Measurements from ENCODE around the gene FEM1A.
"Not testable (repeated sequence)": the region's sequence is repeated elsewhere in the genome, so short reads cannot be mapped to it uniquely, and the experiment has no call there.

Gene FEM1A

GRCh38 chr19:4773047-4773640, 18.4 kb upstream of the FEM1A start:
- no peaks in the 10 kb centered on the region for H3K4me1 ChIP-seq (ENCODE audit: control insufficient read depth, insufficient read depth, low read length, poor library complexity, severe bottlenecking)
- H3K9me3 ChIP-seq (ENCODE audit: control insufficient read depth, low read length), result no peaks in the 10 kb centered on the region
- no peak overlapping the region for H3K4me3 ChIP-seq (ENCODE audit: insufficient read depth, low read depth, low read length, poor library complexity, severe bottlenecking)
- H3K27me3 ChIP-seq (replicated peaks; ENCODE audit: control insufficient read depth, insufficient read depth, low read length, poor library complexity, severe bottlenecking), result no peaks in the 10 kb centered on the region
- no peaks in the 10 kb centered on the region for H3K36me3 ChIP-seq (ENCODE audit: control insufficient read depth, insufficient read depth, low read length)
- DNase-seq, result no peak
- H3K27ac ChIP-seq (ENCODE audit: insufficient read depth, low read length, poor library complexity, severe bottlenecking), result no peak overlapping the region

- no peak for DNase-seq
- Histone ChIP-seq H3K36me3 (ENCODE audit: control insufficient read depth, insufficient read depth, low read length) (no peaks in the 10 kb centered on the region), H3K4me3 (ENCODE audit: insufficient read depth, low read depth, low read length, poor library complexity, severe bottlenecking) (no peak overlapping the region), H3K27me3 (replicated peaks; ENCODE audit: control insufficient read depth, insufficient read depth, low read length, poor library complexity, severe bottlenecking) (no peaks in the 10 kb centered on the region), H3K4me1 (ENCODE audit: control insufficient read depth, insufficient read depth, low read length, poor library complexity, severe bottlenecking) (no peaks in the 10 kb centered on the region), H3K9me3 (ENCODE audit: control insufficient read depth, low read length) (no peaks in the 10 kb centered on the region), H3K27ac (ENCODE audit: insufficient read depth, low read length, poor library complexity, severe bottlenecking) (no peak overlapping the region)
Observed at GRCh38 chr19:4774136-4774535, 17.4 kb upstream of the FEM1A start.

GRCh38 chr19:4775627-4776152, 15.8 kb upstream of the FEM1A start:
- no peak overlapping the region for H3K4me3 ChIP-seq (ENCODE audit: insufficient read depth, low read depth, low read length, poor library complexity, severe bottlenecking)
- peaks cover 3% of the 10 kb centered on the region for H3K27me3 ChIP-seq (replicated peaks; ENCODE audit: control insufficient read depth, insufficient read depth, low read length, poor library complexity, severe bottlenecking)
- H3K36me3 ChIP-seq (ENCODE audit: control insufficient read depth, insufficient read depth, low read length), result no peaks in the 10 kb centered on the region
- no peak overlapping the region for H3K27ac ChIP-seq (ENCODE audit: insufficient read depth, low read length, poor library complexity, severe bottlenecking)
- no peaks in the 10 kb centered on the region for H3K4me1 ChIP-seq (ENCODE audit: control insufficient read depth, insufficient read depth, low read length, poor library complexity, severe bottlenecking)
- no peak for DNase-seq
- H3K9me3 ChIP-seq (ENCODE audit: control insufficient read depth, low read length), result no peaks in the 10 kb centered on the region

GRCh38 chr19:4776436-4777211, 14.9 kb upstream of the FEM1A start:
- Histone ChIP-seq H3K27me3 (replicated peaks; ENCODE audit: control insufficient read depth, insufficient read depth, low read length, poor library complexity, severe bottlenecking) (peaks cover 3% of the 10 kb centered on the region), H3K27ac (ENCODE audit: insufficient read depth, low read length, poor library complexity, severe bottlenecking) (no peak overlapping the region), H3K9me3 (ENCODE audit: control insufficient read depth, low read length) (no peaks in the 10 kb centered on the region), H3K4me1 (ENCODE audit: control insufficient read depth, insufficient read depth, low read length, poor library complexity, severe bottlenecking) (no peaks in the 10 kb centered on the region), H3K4me3 (ENCODE audit: insufficient read depth, low read depth, low read length, poor library complexity, severe bottlenecking) (no peak overlapping the region), H3K36me3 (ENCODE audit: control insufficient read depth, insufficient read depth, low read length) (no peaks in the 10 kb centered on the region)
- DNase-seq, result no peak

GRCh38 chr19:4778124-4778523, 13.4 kb upstream of the FEM1A start:
- H3K4me1 ChIP-seq (ENCODE audit: control insufficient read depth, insufficient read depth, low read length, poor library complexity, severe bottlenecking); H3K27ac ChIP-seq (ENCODE audit: insufficient read depth, low read length, poor library complexity, severe bottlenecking); H3K36me3 ChIP-seq (ENCODE audit: control insufficient read depth, insufficient read depth, low read length); H3K9me3 ChIP-seq (ENCODE audit: control insufficient read depth, low read length); DNase-seq; H3K27me3 ChIP-seq (replicated peaks; ENCODE audit: control insufficient read depth, insufficient read depth, low read length, poor library complexity, severe bottlenecking); H3K4me3 ChIP-seq (ENCODE audit: insufficient read depth, low read depth, low read length, poor library complexity, severe bottlenecking): not testable (repeated sequence)

- no peak overlapping the region for H3K4me3 ChIP-seq (ENCODE audit: insufficient read depth, low read depth, low read length, poor library complexity, severe bottlenecking)
- H3K36me3 ChIP-seq (ENCODE audit: control insufficient read depth, insufficient read depth, low read length), result no peaks in the 10 kb centered on the region
- H3K4me1 ChIP-seq (ENCODE audit: control insufficient read depth, insufficient read depth, low read length, poor library complexity, severe bottlenecking), result no peaks in the 10 kb centered on the region
- DNase-seq, result no peak
- no peaks in the 10 kb centered on the region for H3K9me3 ChIP-seq (ENCODE audit: control insufficient read depth, low read length)
- H3K27me3 ChIP-seq (replicated peaks; ENCODE audit: control insufficient read depth, insufficient read depth, low read length, poor library complexity, severe bottlenecking), result peaks cover 3% of the 10 kb centered on the region
- no peak overlapping the region for H3K27ac ChIP-seq (ENCODE audit: insufficient read depth, low read length, poor library complexity, severe bottlenecking)
Observed at GRCh38 chr19:4780860-4781259, 10.7 kb upstream of the FEM1A start.

GRCh38 chr19:4781801-4782200, 9.7 kb upstream of the FEM1A start:
- Histone ChIP-seq H3K4me1 (ENCODE audit: control insufficient read depth, insufficient read depth, low read length, poor library complexity, severe bottlenecking) (no peaks in the 10 kb centered on the region), H3K27me3 (replicated peaks; ENCODE audit: control insufficient read depth, insufficient read depth, low read length, poor library complexity, severe bottlenecking) (peaks cover 3% of the 10 kb centered on the region), H3K4me3 (ENCODE audit: insufficient read depth, low read depth, low read length, poor library complexity, severe bottlenecking) (no peak overlapping the region), H3K27ac (ENCODE audit: insufficient read depth, low read length, poor library complexity, severe bottlenecking) (no peak overlapping the region), H3K36me3 (ENCODE audit: control insufficient read depth, insufficient read depth, low read length) (no peaks in the 10 kb centered on the region), H3K9me3 (ENCODE audit: control insufficient read depth, low read length) (no peaks in the 10 kb centered on the region)
- no peak for DNase-seq

GRCh38 chr19:4786412-4787016, 5.0 kb upstream of the FEM1A start:
- not testable (repeated sequence) for H3K4me3 ChIP-seq (ENCODE audit: insufficient read depth, low read depth, low read length, poor library complexity, severe bottlenecking); H3K4me1 ChIP-seq (ENCODE audit: control insufficient read depth, insufficient read depth, low read length, poor library complexity, severe bottlenecking); DNase-seq; H3K9me3 ChIP-seq (ENCODE audit: control insufficient read depth, low read length); H3K27me3 ChIP-seq (replicated peaks; ENCODE audit: control insufficient read depth, insufficient read depth, low read length, poor library complexity, severe bottlenecking); H3K36me3 ChIP-seq (ENCODE audit: control insufficient read depth, insufficient read depth, low read length); H3K27ac ChIP-seq (ENCODE audit: insufficient read depth, low read length, poor library complexity, severe bottlenecking)

- peaks cover 32% of the 10 kb centered on the region for H3K36me3 ChIP-seq (ENCODE audit: control insufficient read depth, insufficient read depth, low read length)
- DNase-seq; H3K27me3 ChIP-seq (replicated peaks; ENCODE audit: control insufficient read depth, insufficient read depth, low read length, poor library complexity, severe bottlenecking); H3K9me3 ChIP-seq (ENCODE audit: control insufficient read depth, low read length): not testable (repeated sequence)
- H3K27ac ChIP-seq (ENCODE audit: insufficient read depth, low read length, poor library complexity, severe bottlenecking), result peak overlapping the region; percentile 91
- peaks cover 11% of the 10 kb centered on the region for H3K4me1 ChIP-seq (ENCODE audit: control insufficient read depth, insufficient read depth, low read length, poor library complexity, severe bottlenecking)
- peak overlapping the region; percentile 90 for H3K4me3 ChIP-seq (ENCODE audit: insufficient read depth, low read depth, low read length, poor library complexity, severe bottlenecking)
Observed at GRCh38 chr19:4792019-4792865, 708 bp downstream of the FEM1A start.

Data from effector memory CD4-positive, alpha-beta T cell (primary cell).